GM21619 (cell line): Measurements from ENCODE around the gene EPB41L4A.

Source experiments
- ATAC-seq: cut with Tn5 transposase; IDR thresholded peaks from one replicate; pipeline ENCODE4 v1.9.1; 2021; ENCODE audit not compliant: unreplicated experiment

Gene EPB41L4A

DNA sequence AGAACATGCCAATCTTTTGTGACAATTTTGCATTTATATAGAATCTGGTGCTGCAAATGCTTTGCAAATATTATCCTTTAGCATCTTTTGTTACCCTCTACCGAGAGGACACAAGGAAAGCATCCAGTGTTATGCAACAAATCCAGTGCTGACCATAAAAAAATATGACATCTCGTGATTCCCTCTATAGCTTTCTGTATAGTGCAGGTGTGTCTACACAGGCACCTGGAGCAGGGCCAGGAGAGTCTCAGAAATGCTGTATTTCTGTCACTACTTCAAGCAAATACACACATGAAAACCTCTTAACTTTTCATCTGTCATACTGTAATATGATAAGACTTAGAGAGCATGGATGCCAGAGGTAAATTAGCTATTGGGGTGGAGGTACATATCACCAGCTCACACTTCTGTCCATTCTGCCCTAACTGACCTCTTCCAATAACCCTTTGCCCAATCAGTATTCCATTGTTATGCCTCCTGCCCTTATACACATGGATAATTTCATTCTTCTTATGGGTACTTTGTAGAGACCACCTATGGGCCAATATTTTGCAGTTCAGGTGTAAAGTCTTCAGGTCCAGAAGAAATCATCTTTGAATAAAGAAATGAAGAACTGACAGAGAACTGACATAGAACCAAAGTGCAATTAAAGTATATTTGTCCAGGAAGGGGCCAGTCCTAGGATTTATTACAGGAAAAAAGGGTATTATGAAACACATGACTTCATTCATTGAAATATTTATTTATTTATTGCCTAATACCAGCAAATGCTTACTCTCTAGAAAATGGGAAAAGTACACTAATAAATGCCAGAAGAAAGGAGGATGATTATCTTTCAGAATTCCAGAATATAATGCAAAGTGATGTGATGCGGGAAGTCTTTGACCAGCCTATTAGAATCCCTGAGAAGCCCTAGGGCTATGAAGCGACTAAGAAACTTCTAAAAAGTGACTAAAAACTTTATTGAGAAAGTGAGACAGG, 106.5 kb downstream of the EPB41L4A start:
- ATAC-seq, result no peak

DNA sequence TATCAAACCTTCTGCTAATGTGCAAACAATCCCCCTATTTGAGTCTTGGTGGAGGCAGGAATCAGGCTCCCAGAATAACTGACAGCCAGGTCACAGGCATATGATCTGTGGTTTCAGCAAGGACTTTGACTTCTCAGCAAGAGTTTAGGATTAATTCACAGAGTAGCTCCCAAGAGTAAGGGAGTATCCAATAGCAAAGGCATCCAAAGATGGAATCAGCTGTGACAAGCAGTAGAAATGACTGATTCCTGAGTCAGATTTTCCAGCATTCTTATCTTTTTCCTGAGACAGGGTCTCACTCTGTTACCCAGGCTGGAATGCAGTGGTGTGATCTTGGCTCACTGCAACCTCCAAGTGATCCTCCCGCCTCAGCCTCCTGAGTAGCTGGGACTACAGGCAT, 108.3 kb downstream of the EPB41L4A start:
- ATAC-seq, result no peak

DNA sequence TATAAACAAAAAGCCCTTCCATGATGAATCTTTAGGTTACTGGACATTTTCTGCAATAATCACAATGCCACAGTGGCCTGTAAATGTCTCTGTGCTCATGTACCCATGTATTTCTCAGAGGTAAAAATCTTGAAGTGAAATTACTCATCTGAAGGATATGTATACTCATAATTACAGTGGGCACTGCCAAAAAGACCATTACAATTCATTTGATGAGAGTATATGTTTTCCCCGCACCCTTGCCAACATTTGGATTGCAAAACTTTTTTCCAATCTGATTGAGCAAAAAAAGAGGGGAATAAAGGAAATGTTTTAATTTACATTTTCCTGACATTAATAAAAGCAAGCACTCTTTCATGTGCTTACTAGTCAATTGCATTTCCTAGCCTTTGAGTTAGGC, 110.5 kb downstream of the EPB41L4A start:
- no peak for ATAC-seq

DNA sequence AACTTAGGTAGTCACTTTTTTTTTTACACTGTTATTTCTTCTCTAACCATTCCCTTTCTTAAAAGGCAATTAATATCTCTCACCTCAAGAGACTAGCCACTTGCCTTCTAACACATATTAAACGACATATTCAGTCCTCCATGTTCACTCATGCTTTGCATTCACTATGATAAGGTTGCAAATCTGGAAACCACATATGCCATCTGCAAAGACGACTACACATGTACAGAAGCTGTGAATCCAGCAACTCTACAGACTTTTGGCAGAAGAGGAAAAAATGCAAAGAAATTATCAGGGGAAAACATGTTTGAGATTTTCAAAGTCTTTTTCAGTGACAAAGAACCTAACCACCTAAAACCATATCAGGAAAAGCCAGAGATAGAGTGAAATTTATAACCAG, 112.1 kb downstream of the EPB41L4A start:
- ATAC-seq, result no peak

DNA sequence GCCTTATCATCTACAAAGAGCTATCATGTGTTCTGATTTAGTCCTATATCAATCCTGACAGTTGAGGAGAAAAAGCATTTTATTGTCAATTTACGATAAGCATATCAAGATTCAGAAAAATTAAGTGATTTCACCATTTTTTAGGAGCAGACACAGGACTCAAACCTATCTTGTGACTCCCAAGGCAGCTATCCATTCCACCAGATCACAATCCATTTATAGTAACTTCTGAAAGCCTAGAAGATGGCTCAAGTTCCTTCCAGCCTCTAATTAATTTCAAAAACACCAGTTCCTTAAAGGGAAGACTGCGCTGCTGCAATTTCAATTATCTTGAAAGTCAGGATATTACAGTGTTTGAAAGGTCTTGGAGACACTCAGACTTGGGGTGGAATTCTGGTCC, 114.3 kb downstream of the EPB41L4A start:
- no peak for ATAC-seq

DNA sequence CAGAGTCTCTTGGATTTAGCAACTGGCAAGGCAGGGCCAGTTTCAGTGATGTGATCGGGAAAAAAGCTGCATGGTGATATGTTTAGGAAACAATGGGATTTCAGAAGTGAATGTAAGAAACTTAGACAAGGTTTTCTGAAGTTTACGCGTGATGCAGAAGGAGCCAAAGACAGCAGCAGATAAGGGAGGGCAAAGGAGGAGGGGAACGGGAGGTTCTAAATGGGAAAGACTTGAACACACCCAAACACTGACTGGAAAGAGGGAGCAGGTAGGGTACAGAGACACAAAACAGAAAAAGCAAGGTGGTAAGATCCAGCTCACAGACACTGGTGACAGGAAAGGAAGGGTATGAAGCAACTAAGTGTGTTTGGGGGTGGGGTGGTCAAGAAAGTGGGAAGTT, 115.4 kb downstream of the EPB41L4A start:
- no peak for ATAC-seq

DNA sequence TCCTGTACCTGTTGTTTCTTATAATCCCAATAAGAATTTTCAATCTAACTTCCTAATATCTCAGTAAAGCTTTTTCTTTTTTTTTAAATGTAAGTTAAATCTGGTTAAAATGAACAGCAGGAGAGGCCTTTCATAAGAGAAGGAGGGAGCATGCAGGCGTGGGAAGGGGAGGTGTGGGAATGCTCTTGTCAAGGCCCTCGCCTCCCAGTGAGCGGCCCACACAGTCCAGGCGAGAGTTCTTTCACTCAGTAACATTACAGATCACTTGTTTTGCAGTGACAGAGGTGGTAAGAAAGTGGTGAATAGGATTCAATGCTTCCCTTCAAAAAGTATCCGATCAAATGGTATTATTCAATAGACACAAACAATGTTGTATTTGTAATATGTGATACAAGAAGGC, 125.0 kb downstream of the EPB41L4A start:
- ATAC-seq, result no peak

DNA sequence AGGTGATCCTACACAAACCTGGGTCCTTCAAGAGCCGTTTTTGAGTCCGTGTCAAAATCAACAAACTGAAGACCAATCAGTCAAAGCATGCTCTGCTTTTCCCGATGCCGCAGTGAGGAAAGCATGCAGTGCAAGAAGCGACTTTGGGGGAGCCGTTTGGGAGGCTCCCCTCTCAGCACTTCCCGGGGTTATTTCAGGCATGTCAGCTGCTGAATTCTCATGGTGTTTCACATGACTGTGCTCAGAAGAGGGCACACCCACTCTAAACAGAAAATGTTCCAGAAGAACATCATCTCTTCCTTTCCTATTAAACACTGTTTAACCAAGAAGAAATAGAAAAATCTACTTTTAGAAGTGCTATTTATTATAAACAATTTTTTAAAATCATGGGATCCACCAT, 125.5 kb downstream of the EPB41L4A start:
- no peak for ATAC-seq

DNA sequence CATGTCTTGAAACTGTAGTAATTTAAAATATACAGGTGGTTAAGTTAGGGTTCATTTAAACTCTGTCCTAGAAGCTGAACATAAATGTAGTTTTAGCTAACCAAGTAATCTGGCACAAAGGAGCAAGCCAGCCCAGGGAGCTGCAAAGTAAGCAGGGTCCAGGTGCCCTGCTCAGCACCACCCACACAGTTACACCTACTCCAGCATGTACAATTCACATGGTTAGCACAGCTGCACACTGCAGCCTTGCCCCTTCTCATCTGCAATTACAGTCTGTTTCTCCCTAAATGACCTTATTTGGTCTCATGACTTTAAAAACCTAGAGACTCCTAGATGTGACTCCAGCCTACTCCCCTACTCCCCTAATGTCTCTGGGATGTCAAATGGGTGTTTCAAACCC, 128.4 kb downstream of the EPB41L4A start:
- no peak for ATAC-seq

DNA sequence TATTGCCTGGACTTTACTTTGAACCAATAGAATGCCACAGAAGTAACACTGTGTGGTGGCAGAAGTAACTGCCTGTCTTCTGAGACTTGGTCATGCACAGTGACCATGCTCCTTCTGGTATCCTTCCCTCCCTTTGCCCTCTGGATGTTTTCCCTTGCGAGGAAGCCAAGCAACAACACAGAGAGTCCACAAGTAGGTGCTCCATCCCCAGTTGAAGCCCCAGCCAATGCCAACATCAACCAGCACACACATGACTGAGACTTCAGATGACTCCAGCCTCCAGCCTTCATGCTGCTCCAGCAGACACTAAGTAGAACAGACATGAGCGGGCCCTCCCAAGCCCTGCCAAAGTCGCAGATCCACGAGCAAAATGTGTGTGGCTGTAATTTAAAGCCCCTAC, 129.6 kb downstream of the EPB41L4A start:
- no peak for ATAC-seq

DNA sequence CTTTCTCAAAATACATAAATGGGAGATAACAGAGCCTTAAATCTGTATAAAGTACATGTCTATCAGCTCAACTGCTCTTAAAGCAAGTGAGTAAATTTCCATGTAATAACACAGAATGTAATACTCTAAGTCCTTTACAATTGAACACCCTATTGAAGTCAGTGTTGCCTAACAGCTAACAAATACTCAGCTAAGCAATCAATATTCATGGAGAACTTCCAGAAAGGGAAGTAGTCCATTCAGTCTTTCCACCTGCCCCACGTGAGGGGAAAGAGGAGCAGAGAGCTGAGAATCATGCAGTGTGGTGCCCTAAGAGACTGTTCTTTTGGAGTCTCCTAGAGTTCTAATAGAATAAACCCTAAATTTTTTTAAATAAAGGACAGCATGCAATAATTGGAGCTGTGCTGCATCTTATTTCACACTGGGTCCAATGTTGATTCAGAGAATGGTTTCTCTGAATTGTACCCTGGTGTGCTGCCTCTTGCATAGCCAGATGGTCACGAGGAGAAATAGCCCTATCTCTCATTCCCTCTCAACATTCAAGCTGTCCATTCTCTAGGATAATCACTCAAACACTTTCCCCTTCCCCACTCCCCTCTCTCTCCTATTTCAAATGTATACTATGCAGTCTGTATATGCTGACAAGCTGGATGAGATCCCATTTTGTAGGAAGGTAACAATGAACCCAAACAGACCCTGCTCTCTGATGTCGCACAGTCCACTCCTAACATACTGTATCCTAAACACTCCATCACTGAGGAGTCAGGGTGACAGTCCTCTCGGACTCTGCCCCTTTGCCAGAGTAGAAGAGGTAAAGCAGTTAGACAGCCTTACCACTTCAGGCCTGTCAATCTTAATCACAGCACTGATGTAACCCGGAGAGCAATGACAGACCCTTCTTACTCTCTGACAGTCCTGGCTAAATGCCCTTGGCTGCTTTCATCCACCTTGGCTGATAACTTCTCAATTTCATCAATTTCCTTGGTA, 134.8 kb downstream of the EPB41L4A start:
- no peak for ATAC-seq

DNA sequence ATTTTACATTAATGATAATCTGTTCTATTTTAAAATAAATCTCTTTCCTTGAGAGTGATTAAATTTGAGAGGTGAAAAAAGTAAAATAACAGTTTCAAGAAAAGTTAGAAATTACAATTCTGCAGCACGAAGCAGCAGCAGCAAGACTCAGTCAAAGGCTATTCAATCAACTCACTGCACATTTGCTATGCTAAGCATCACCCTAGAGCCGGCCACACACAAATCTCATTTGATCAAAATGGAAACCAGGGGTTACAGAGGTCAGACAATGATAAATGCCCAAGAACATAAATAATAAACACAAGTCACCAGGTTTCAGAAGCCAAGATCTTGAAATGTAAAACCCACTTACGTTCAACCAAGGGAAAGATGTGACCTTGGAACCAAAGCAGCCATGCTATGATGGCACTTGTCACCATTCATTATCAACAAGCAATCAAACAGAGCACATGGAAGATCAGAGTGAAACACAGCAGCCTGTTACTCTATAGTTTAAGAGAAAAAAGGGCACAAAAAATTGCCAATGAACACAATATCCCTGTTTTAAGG, 136.0 kb downstream of the EPB41L4A start:
- no peak for ATAC-seq

DNA sequence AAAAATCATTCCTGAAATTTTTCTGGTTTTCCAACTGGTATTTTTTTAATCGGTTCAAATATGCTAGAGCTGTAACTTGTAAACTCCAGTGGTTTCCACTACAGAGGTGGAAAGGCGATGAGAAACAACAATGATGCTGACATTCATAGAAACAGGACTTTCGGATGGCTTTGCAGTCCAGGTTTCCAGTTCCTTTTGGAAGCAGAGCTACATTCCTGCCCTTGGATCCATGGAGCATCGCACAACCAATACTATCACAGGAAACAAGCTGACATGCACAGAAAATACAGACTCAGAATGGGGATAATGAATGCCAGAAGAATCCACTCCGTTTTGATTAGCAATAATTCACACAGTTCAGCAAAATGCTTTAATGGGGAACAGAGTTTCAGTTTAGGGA, 140.0 kb downstream of the EPB41L4A start:
- ATAC-seq, result no peak

DNA sequence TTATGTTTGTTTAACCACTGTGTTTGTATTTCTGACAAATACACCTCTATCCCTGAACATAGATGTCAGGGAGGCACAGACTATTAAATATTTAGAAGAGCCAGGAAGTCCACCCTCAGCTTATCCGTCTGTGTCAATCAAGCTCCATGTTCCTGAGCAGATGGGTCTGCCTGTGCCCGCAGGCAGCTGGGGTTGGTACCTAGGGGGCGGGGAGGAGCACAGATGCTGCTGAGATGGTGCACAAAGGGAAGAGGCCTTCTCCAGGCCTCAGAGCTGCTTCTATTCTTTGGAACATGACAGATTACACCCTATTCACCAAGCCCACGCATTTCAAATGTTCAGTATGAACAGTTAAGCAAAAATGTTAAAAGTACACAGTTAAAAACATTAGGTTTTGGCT, 142.1 kb downstream of the EPB41L4A start:
- ATAC-seq, result no peak

DNA sequence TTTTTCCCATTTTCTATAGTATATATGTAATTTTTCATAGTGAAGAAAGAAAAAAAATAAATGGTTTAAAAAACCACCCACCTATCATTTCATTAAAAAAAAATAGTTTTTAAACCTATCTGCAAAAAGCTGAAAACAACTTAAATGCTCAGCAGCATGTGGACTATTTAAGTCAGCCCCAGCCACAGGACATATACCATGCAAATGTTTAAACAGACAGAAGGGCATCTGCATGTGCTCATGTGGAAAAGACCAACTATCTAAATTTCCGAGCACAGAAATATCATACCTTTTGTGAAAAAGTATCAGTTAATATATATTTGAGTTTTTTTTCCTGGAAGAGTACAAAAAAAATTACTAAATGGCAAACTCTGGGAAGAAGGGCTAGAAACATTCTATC, 143.4 kb downstream of the EPB41L4A start:
- ATAC-seq, result no peak

DNA sequence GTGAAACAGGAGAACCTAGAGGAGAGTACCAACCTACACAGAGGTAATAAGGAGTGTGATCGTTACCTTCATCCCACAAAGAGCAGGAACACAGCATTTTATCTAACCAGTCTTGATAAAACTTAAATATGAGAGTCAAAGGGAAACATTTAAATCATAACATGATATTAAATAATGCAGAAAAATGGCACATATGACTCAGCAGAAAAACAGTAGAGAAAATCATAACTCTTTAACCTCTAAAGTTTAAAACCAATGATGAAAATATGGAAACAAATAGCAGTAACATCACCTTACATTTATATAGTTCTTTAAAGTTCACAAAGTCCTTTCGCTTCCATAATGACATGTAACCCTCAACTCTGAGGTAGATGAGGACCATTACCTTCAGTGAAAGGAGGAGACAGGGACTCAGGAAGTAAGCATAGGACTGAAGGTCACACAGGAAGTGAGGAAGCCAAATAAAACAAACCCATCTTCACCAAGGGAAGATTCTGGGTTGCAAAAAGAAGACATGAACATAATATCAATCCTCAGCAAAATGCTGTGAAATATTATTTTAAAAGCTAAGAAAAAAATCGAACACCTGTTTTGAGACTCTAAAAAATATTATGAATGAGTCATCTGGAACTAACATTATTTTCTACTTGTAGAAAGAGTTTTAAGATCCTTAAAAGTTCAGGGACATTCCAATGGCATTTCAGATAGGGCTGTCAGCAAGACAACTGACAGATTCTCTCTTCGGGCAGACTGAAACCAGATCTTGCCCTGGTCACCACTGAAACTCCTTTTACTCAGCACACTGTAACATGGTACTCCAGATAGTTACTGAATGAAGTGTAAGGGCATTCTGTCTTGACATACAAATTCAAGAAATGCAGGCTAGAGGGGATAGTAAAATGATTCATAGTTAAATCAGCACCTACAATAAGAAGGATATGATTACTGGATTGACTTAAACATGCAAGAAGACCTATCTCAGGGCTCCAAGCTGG, 148.5 kb downstream of the EPB41L4A start:
- peak; percentile 79 for ATAC-seq

DNA sequence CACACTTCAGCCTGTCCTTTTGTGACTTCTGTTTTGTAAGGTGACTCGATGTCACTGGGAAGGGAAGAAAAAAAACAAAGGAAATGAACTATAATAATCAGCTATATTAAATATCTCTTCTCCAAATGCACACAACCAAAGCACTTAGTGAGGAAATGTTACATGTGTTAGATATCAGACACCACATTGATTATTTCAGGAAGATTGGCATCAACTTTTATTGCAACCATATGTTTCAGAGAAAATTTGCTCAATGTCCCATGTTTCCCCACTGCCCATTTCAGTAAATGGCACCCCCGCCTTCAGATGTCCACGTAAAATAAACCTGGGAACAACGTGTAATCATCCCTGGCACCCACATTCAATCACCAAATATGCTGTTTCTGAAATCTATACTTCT, 151.8 kb downstream of the EPB41L4A start:
- ATAC-seq, result no peak

DNA sequence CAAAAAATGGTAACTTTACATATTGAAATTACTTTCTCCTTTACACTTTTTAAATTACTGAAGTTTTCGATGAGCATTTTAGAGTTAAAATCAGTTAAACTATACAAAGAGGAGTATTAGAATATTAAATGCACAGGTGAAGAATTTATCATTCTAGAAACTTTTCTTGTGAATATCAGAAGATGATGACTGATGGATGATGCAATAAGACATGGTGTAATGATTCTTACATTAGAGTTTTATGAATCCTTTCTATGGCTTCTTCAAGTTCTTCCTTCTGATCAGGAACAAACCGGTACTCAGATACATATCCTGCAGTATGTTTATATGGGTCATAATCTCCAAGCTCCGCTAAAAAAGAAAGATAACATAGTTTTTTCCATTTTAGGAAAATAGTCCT, 154.4 kb downstream of the EPB41L4A start:
- ATAC-seq, result no peak

DNA sequence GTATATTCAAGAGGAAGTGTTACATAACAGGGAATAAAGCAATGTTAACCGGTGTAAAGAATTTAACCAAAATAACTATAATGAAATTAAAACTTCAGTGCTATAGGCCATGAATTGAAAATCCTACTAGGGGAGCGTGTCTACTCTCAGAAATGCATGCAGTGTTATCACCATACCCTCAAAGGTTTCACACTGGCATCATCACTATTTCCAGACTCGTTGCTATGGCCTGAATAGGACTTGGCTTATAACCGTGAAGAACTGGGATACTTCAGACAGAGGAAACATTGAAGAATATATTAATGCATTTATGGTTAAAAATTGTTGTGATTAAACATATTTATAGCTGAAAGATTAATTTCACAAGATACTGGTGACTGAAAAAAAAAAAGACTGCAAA, 154.9 kb downstream of the EPB41L4A start:
- no peak for ATAC-seq

DNA sequence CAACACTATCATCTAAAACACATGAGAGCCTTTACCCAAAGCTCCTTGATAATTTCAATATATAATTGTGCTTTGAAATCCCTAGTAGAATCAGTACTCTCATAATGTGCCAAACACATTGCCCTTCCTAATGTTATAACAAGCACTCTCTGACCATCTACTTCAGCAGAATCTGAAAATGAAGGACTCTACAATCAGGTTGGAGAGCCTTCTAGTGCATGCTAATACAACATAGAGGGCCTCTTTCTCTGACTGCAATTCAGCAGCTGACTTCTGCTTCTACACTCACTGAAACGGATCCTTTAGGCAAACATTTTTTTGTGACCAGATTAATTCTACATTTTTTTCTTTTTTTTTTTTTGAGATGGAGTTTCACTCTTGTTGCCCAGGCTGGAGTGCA, 155.6 kb downstream of the EPB41L4A start:
- ATAC-seq, result no peak
